ENCODE measurements around the gene TAS2R4. TPM values are rescaled to one million over a fixed set of nuclear protein-coding genes. Genes with fewer than 3 reads are reported as not detected.

Gene TAS2R4
- total RNA-seq, 4 donors from 2014 or later: 1.5 to 7.3 (median 4.5) TPM

Small RNA genes within 50 kb of the gene (small RNA-seq; reads per million reads assigned to genes)
- gene RNU1-82P: not detected

Other genes with a start within 250 kb of the TAS2R4 start
- 10 to 100 TPM; 16.4 to 45.9 (median 26.3) TPM for gene AGK, start 225.3 kb upstream of the TAS2R4 start, total RNA-seq
- 10 to 100 TPM; 14.1 to 16.7 (median 15.5) TPM for gene DENND11, start 74.5 kb upstream of the TAS2R4 start, total RNA-seq
- not detected for gene WEE2, start 68.3 kb upstream of the TAS2R4 start, total RNA-seq
- gene SSBP1, start 38.3 kb upstream of the TAS2R4 start, total RNA-seq: 10 to 100 TPM; 77.9 to 96.3 (median 87.0) TPM
- gene TAS2R3, start 12.6 kb upstream of the TAS2R4 start, total RNA-seq: 1 to 10 TPM; 3.1 to 5.9 (median 4.4) TPM
- gene TAS2R5, start 13.5 kb downstream of the TAS2R4 start, total RNA-seq: 1 to 10 TPM; 1.8 to 9.0 (median 5.2) TPM
- gene PRSS37, start 64.8 kb downstream of the TAS2R4 start, total RNA-seq: not detected
- gene OR9A4, start 139.7 kb downstream of the TAS2R4 start, total RNA-seq: under 1 TPM in 1 of 4 donors, not detected in 3; 0.59 TPM
- 10 to 100 TPM in 1 of 4 donors, 1 to 10 TPM in 3; 3.0 to 13.1 (median 3.7) TPM for gene CLEC5A, start 170.3 kb downstream of the TAS2R4 start, total RNA-seq
- not detected for gene TAS2R38, start 197.1 kb downstream of the TAS2R4 start, total RNA-seq
- gene MGAM, start 219.2 kb downstream of the TAS2R4 start, total RNA-seq: under 1 TPM; 0.20 to 0.30 (median 0.21) TPM

Data from tibial nerve (tissue), 4 donors.